MM.1S (cell line): ENCODE measurements around the gene CACNA1D.

Source experiments
- DNase-seq: peaks from one replicate; pipeline ENCODE4 v3.0.0-alpha.2; 2015
- H2AFZ ChIP-seq: fragments of 300-600 bp; sonication (generic); 2 replicates; pipeline ENCODE4 v1.6.0; 2016; ENCODE audit warnings: antibody characterized with exemption, low read length
- H3F3A ChIP-seq: fragments of 300-600 bp; sonication (generic); 2 replicates; pipeline ENCODE4 v1.6.1; 2016; ENCODE audit warnings: mild to moderate bottlenecking, antibody characterized with exemption, low read length, moderate library complexity, mixed read lengths; ENCODE audit not compliant: insufficient read depth
- H3K27ac ChIP-seq: fragments of 300-600 bp; sonication (generic); 2 replicates; pipeline ENCODE4 v1.5.1; 2016; ENCODE audit warnings: mild to moderate bottlenecking, low read length
- H3K27me3 ChIP-seq: fragments of 300-600 bp; sonication (generic); replicated peaks from 2 replicates; pipeline ENCODE4 v1.6.0; 2016; ENCODE audit warnings: low read length; ENCODE audit not compliant: insufficient read depth
- H3K36me3 ChIP-seq: fragments of 300-600 bp; sonication (generic); replicated peaks from 2 replicates; pipeline ENCODE4 v1.6.1; 2016; ENCODE audit warnings: mild to moderate bottlenecking, low read length, mixed read lengths; ENCODE audit not compliant: insufficient read depth
- H3K4me1 ChIP-seq: fragments of 300-600 bp; sonication (generic); 2 replicates; pipeline ENCODE4 v1.6.1; 2016; ENCODE audit warnings: low read length, mixed read lengths
- H3K4me2 ChIP-seq: fragments of 300-600 bp; sonication (generic); 2 replicates; pipeline ENCODE4 v1.6.0; 2016; ENCODE audit warnings: low read depth, low read length
- H3K4me3 ChIP-seq: fragments of 300-600 bp; sonication (generic); 2 replicates; pipeline ENCODE4 v1.5.1; 2016; ENCODE audit warnings: low read length, mixed read lengths
- H3K79me2 ChIP-seq: fragments of 300-600 bp; sonication (generic); 2 replicates; pipeline ENCODE4 v1.6.1; 2016; ENCODE audit warnings: mixed run types, low read length, mixed read lengths
- H3K9ac ChIP-seq: fragments of 300-600 bp; sonication (generic); 2 replicates; pipeline ENCODE4 v1.6.1; 2016; ENCODE audit warnings: low read length, mixed read lengths
- H3K9me2 ChIP-seq: fragments of 300-600 bp; sonication (generic); replicated peaks from 2 replicates; pipeline ENCODE4 v1.6.1; 2016; ENCODE audit warnings: mild to moderate bottlenecking, low read length, mixed read lengths; ENCODE audit not compliant: insufficient read depth
- H3K9me3 ChIP-seq: fragments of 300-600 bp; sonication (generic); replicated peaks from 2 replicates; pipeline ENCODE4 v1.6.1; 2016; ENCODE audit warnings: mild to moderate bottlenecking, low read length, mixed read lengths; ENCODE audit not compliant: insufficient read depth
- H4K20me1 ChIP-seq: fragments of 300-600 bp; sonication (generic); 2 replicates; pipeline ENCODE4 v1.6.1; 2016; ENCODE audit warnings: mild to moderate bottlenecking, low read length, moderate library complexity, mixed read lengths; ENCODE audit not compliant: insufficient read depth
- EZH2 ChIP-seq: fragments of 300-600 bp; sonication (generic); optimal IDR thresholded peaks from 2 replicates; pipeline ENCODE3; 2017; ENCODE audit warnings: low read depth, mild to moderate bottlenecking, antibody characterized with exemption, low read length, mixed read lengths
- EZH2phosphoT487 ChIP-seq: fragments of 300-600 bp; sonication (generic); IDR thresholded peaks from 2 replicates; pipeline ENCODE4 v1.6.1; 2018; ENCODE audit warnings: antibody characterized with exemption, low read length
- TF ChIP-seq, protein P1 (sequence below): fragments of 300-600 bp; sonication (generic); IDR thresholded peaks from 2 replicates; pipeline ENCODE4 v1.5.1; 2016; ENCODE audit warnings: antibody characterized with exemption, low read length, mixed read lengths

Gene CACNA1D

DNA sequence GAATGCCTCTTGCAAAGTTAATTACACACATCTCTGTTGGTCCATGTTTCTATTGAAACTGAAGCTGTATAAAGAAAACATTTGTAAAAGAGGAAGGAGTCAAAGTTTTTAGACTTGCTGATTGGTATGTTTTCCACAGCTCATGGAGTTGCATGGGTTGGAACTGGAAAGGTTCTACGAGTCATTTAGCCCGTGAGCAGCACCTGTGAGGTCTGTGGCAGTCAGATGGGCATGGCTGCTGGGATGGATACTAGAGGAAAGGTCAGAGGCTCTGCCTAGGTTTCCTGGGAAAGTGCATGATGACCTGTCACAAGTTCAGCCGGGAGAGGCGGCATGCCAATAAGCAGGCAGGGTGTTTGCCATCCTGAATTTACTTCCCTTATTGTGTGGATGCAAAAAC lies 155.4 kb downstream of the CACNA1D start:
- no peaks in the 10 kb centered on the region for H3K27me3 ChIP-seq
- H3F3A ChIP-seq: no peaks in the 10 kb centered on the region
- TF ChIP-seq EZH2: no peak
- no peak for TF ChIP-seq EZH2phosphoT487
- TF ChIP-seq, protein P1, sequence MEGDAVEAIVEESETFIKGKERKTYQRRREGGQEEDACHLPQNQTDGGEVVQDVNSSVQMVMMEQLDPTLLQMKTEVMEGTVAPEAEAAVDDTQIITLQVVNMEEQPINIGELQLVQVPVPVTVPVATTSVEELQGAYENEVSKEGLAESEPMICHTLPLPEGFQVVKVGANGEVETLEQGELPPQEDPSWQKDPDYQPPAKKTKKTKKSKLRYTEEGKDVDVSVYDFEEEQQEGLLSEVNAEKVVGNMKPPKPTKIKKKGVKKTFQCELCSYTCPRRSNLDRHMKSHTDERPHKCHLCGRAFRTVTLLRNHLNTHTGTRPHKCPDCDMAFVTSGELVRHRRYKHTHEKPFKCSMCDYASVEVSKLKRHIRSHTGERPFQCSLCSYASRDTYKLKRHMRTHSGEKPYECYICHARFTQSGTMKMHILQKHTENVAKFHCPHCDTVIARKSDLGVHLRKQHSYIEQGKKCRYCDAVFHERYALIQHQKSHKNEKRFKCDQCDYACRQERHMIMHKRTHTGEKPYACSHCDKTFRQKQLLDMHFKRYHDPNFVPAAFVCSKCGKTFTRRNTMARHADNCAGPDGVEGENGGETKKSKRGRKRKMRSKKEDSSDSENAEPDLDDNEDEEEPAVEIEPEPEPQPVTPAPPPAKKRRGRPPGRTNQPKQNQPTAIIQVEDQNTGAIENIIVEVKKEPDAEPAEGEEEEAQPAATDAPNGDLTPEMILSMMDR: no peak
- H3K4me1 ChIP-seq: no peaks in the 10 kb centered on the region
- no peak overlapping the region for H3K9ac ChIP-seq
- no peak overlapping the region for H3K4me3 ChIP-seq
- no peak overlapping the region for H3K4me2 ChIP-seq
- no peak overlapping the region for H3K27ac ChIP-seq
- no peaks in the 10 kb centered on the region for H3K9me3 ChIP-seq
- H2AFZ ChIP-seq: no peak overlapping the region
- H4K20me1 ChIP-seq: no peaks in the 10 kb centered on the region
- H3K79me2 ChIP-seq: no peaks in the 10 kb centered on the region
- DNase-seq: no peak
- no peaks in the 10 kb centered on the region for H3K9me2 ChIP-seq
- no peaks in the 10 kb centered on the region for H3K36me3 ChIP-seq

DNA sequence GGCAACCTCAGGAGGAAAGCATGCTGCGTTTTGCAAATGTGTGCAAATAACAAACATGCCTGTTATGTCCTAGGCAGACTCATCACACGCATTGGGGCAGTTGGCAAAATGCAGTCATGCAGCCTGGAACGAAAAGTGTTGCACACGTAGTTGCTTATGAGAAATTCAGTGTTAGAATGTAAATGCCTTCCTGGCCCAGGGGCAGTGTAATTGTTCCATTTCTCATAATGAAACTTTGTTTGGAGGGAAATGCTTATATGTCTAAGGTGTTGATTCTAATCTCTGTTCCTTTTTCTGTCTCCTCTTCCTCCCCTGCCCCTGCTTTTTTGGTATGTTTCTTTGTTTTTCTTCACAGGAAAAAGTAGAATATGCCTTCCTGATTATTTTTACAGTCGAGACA lies 156.0 kb downstream of the CACNA1D start:
- Histone ChIP-seq H3K9me3 (no peaks in the 10 kb centered on the region), H3K9ac (no peak overlapping the region), H3F3A (no peaks in the 10 kb centered on the region), H3K27me3 (no peaks in the 10 kb centered on the region), H4K20me1 (no peaks in the 10 kb centered on the region), H3K9me2 (no peaks in the 10 kb centered on the region), H2AFZ (no peak overlapping the region), H3K36me3 (no peaks in the 10 kb centered on the region), H3K4me2 (no peak overlapping the region), H3K79me2 (no peaks in the 10 kb centered on the region), H3K27ac (no peak overlapping the region), H3K4me3 (no peak overlapping the region), H3K4me1 (no peaks in the 10 kb centered on the region)
- TF ChIP-seq EZH2phosphoT487: no peak
- TF ChIP-seq, protein P1: no peak
- TF ChIP-seq EZH2: no peak
- no peak for DNase-seq

DNA sequence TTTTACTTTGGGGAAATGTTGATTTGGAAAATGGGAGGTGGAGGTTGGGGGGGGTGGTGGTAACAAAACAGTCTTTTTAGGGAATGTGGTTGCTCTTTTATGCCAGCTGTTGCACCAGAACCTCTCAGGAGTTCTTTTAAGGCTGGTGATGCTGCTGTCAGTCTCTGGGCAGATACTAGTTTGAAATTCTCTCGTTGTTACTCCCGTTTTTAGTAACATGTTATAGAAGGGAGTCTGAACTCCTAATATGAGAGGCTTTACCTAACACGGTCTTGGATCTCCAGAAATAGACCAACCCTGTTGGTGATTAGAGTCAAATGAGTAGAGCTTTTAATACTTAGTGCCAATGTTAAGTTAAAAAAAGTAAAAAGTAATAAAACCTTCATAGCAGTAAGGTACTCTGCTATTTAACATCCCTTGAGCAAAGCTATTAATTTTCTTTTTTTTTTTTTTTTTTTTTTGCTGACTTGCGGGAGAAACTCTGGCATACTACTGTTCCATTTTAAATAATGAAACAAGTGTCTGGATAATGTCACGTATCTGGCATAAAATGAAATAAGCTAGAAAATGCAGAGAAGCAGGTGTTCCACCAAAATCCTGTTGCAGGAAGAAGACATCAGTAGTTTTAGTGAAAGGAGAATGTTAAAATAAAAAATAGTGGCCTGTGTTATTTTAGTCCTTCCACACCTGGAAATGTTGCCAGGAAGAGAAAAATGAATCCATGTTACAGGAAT lies 156.7 kb downstream of the CACNA1D start:
- Histone ChIP-seq H3K79me2 (no peaks in the 10 kb centered on the region), H3K9me2 (no peaks in the 10 kb centered on the region), H3K4me2 (no peak overlapping the region), H3F3A (no peaks in the 10 kb centered on the region), H3K4me1 (no peaks in the 10 kb centered on the region), H3K27me3 (no peaks in the 10 kb centered on the region), H3K9me3 (no peaks in the 10 kb centered on the region), H4K20me1 (no peaks in the 10 kb centered on the region), H3K27ac (no peak overlapping the region), H3K4me3 (no peak overlapping the region), H2AFZ (no peak overlapping the region), H3K9ac (no peak overlapping the region), H3K36me3 (no peaks in the 10 kb centered on the region)
- DNase-seq: no peak
- TF ChIP-seq EZH2phosphoT487: no peak
- TF ChIP-seq, protein P1: no peak
- no peak for TF ChIP-seq EZH2
